ENCODE measurements around the gene TWIST2. TPM values are rescaled to one million over a fixed set of nuclear protein-coding genes. Genes with fewer than 3 reads are reported as not detected.

The TWIST2 gene
- total and polyA plus RNA-seq, 10 of the 15 experiments (the other 5 are each of a cell fraction or from before 2014, with no cell fraction given) = not detected

GRCh38 chr2:238949710-238950345 is 101.9 kb downstream of the TWIST2 start:
- ChIA-PET SMC1A (ENCODE audit: uncharacterized antibody, unreplicated experiment) (no interaction called here), RAD21 (ENCODE audit: unreplicated experiment) (no interaction called here), POLR2A (no interaction called here), CTCF (no interaction called here)
- Histone ChIP-seq H3K27me3 (replicated peaks in 1 of 2; ENCODE audit: control insufficient read depth in 2 of 2, insufficient read depth in 2 of 2, low read length in 1 of 2) (no peaks in the 10 kb centered on the region; a peak in 3 of 4 replicates), H3K27ac (ENCODE audit: control insufficient read depth, insufficient read depth) (no peak overlapping the region), H3K79me2 (ENCODE audit: control insufficient read depth, insufficient read depth, low read length) (no peaks in the 10 kb centered on the region), H3K4me3 (no peak overlapping the region), H3K36me3 (ENCODE audit: control insufficient read depth in 2 of 2, insufficient read depth in 2 of 2, low read length in 1 of 2) (no peaks in the 10 kb centered on the region), H4K20me1 (ENCODE audit: control insufficient read depth, insufficient read depth) (no peaks in the 10 kb centered on the region), H3K9ac (ENCODE audit: control insufficient read depth, insufficient read depth, low read length) (no peak overlapping the region), H3K4me1 (ENCODE audit: control insufficient read depth, insufficient read depth, low read length) (no peaks in the 10 kb centered on the region), H3K4me2 (ENCODE audit: control insufficient read depth, insufficient read depth) (no peak overlapping the region), H3K9me3 (replicated peaks; ENCODE audit: control insufficient read depth, insufficient read depth, low read length) (no peaks in the 10 kb centered on the region; the same call in 1 of the 3 replicates), H2AFZ (ENCODE audit: control insufficient read depth, low read depth, low read length) (no peak overlapping the region)
- no peak for ATAC-seq
- no peak for FAIRE-seq
- in situ Hi-C loops (cut with MboI) (no loop called here), intact Hi-C loops (cut with micrococcal nuclease; ENCODE audit: unreplicated experiment) (no loop called here)
- no peak for TF ChIP-seq NBN (IDR thresholded peaks at IDR 0.05)
- TF ChIP-seq SMAD1 (IDR thresholded peaks at IDR 0.05; ENCODE audit: low read depth, partially characterized antibody) = no peak
- TF ChIP-seq MLLT1 (IDR thresholded peaks at IDR 0.05) = no peak
- TF ChIP-seq BCL3 (IDR thresholded peaks at IDR 0.05; ENCODE audit: borderline replicate concordance, insufficient read depth, low read depth, low read length, poor library complexity, severe bottlenecking) = no peak
- no peak for TF ChIP-seq MTA2 (IDR thresholded peaks at IDR 0.05; ENCODE audit: low read depth)
- no peak for TF ChIP-seq CREM (IDR thresholded peaks at IDR 0.05; ENCODE audit: low read depth)
- no peak for TF ChIP-seq USF2 (IDR thresholded peaks at IDR 0.05; ENCODE audit: borderline replicate concordance, low read depth, low read length)
- no peak for TF ChIP-seq SMAD5 (IDR thresholded peaks at IDR 0.05; ENCODE audit: low read depth)
- TF ChIP-seq STAT3 (IDR thresholded peaks at IDR 0.05; ENCODE audit: low read depth, low read length) = no peak
- TF ChIP-seq HDGF (IDR thresholded peaks at IDR 0.05) = no peak
- TF ChIP-seq NRF1 (conservative IDR thresholded peaks at IDR 0.05; ENCODE audit: low read depth, low read length) = no peak
- no peak for TF ChIP-seq IRF4 (IDR thresholded peaks at IDR 0.05; ENCODE audit: low read depth, low read length)
- TF ChIP-seq KDM1A (IDR thresholded peaks at IDR 0.05; ENCODE audit: borderline replicate concordance) = no peak
- TF ChIP-seq CHD4 (IDR thresholded peaks at IDR 0.05) = no peak
- BruUV-seq (replicated peaks) = no TSS peak
- WGBS (ENCODE audit: insufficient coverage, insufficient replicate concordance, low lambda C conversion rate, missing lambda C conversion rate) = 12% methylated on average over 10 of the region's 10 CpGs
- DNase-seq (ENCODE audit: low read depth, low spot score) = no peak
